Neural cell (in vitro differentiated cells): ENCODE data around the gene PGBD5. TPM values are rescaled to one million over a fixed set of nuclear protein-coding genes. Genes with fewer than 3 reads are reported as not detected.

Source experiments
- H2AFZ ChIP-seq: fragments of 200-600, 300-800 bp; sonication (generic), shearing (Covaris generic); 2 replicates; pipeline ENCODE4 v1.6.0; 2014; ENCODE audit warnings: low read depth, mild to moderate bottlenecking, antibody characterized with exemption, low read length, moderate library complexity
- H3F3A ChIP-seq: fragments of 200-600 bp; shearing (Covaris generic); 2 replicates; pipeline ENCODE4 v1.6.1; 2016; ENCODE audit warnings: mild to moderate bottlenecking, moderate library complexity, mixed read lengths, antibody characterized with exemption, low read length; ENCODE audit not compliant: insufficient read depth, poor library complexity, severe bottlenecking
- H3K27ac ChIP-seq: fragments of 200-600, 300-800 bp; sonication (generic), shearing (Covaris generic); 2 replicates; pipeline ENCODE4 v1.5.1; 2014; ENCODE audit warnings: mild to moderate bottlenecking, low read length, moderate library complexity
- H3K27me3 ChIP-seq: fragments of 300-800, 200-600 bp; sonication (generic), shearing (Covaris generic); 2 replicates; pipeline ENCODE4 v1.6.0; 2014; ENCODE audit warnings: mild to moderate bottlenecking, low read depth, low read length, moderate library complexity; ENCODE audit not compliant: insufficient read depth
- H3K36me3 ChIP-seq: fragments of 300-800, 200-600 bp; sonication (generic), shearing (Covaris generic); 2 replicates; pipeline ENCODE4 v1.5.1; 2014; ENCODE audit warnings: mild to moderate bottlenecking, antibody characterized with exemption, low read length, moderate library complexity; ENCODE audit not compliant: insufficient read depth
- H3K4me2 ChIP-seq: fragments of 300-800, 200-600 bp; sonication (generic), shearing (Covaris generic); 2 replicates; pipeline ENCODE4 v1.6.0; 2014; ENCODE audit warnings: mild to moderate bottlenecking, low read length
- H3K4me3 ChIP-seq: fragments of 300-800, 200-600 bp; sonication (generic), shearing (Covaris generic); 2 replicates; pipeline ENCODE4 v1.5.1; 2014; ENCODE audit warnings: mild to moderate bottlenecking, low read length, moderate library complexity
- H3K79me2 ChIP-seq: fragments of 200-600 bp; shearing (Covaris generic); replicated peaks from 2 replicates; pipeline ENCODE4 v1.6.0; 2014; ENCODE audit warnings: mild to moderate bottlenecking, low read length, moderate library complexity; ENCODE audit not compliant: insufficient read depth
- H3K9ac ChIP-seq: fragments of 300-800, 200-600 bp; sonication (generic), shearing (Covaris generic); 2 replicates; pipeline ENCODE4 v1.6.1; 2016; ENCODE audit warnings: mild to moderate bottlenecking, low read length, mixed read lengths
- H3K9me2 ChIP-seq: fragments of 200-600 bp; shearing (Covaris generic); 2 replicates; pipeline ENCODE4 v1.6.1; 2016; ENCODE audit warnings: mild to moderate bottlenecking, low read length, mixed read lengths; ENCODE audit not compliant: insufficient read depth
- H3K9me3 ChIP-seq: fragments of 200-600, 300-800 bp; sonication (generic), shearing (Covaris generic); 2 replicates; pipeline ENCODE4 v1.6.1; 2016; ENCODE audit warnings: mild to moderate bottlenecking, mixed run types, low read length, moderate library complexity, mixed read lengths
- H4K20me1 ChIP-seq: fragments of 200-600 bp; shearing (Covaris generic); 2 replicates; pipeline ENCODE4 v1.6.1; 2016; ENCODE audit warnings: mild to moderate bottlenecking, mixed run types; ENCODE audit not compliant: insufficient read depth
- CTCF ChIP-seq: fragments of 450-650 bp; IDR thresholded peaks from 2 replicates; pipeline ENCODE4 v1.5.1; 2014; ENCODE audit warnings: antibody characterized with exemption, mild to moderate bottlenecking, moderate library complexity; ENCODE audit not compliant: poor library complexity, severe bottlenecking
- EP300 ChIP-seq: fragments of 450-650 bp; conservative IDR thresholded peaks from 2 replicates; pipeline ENCODE4 v1.6.1; 2014; ENCODE audit warnings: antibody characterized with exemption, mild to moderate bottlenecking, moderate library complexity; ENCODE audit not compliant: poor library complexity, severe bottlenecking
- EZH2 ChIP-seq: fragments of 200-600, 300-800 bp; shearing (Covaris generic), sonication (generic); IDR thresholded peaks from 2 replicates; pipeline ENCODE4 v1.6.1; 2014; ENCODE audit warnings: antibody characterized with exemption, low read length, borderline replicate concordance, mild to moderate bottlenecking; ENCODE audit not compliant: insufficient read depth, poor library complexity, severe bottlenecking
- MXI1 ChIP-seq: fragments of 450-650 bp; conservative IDR thresholded peaks from 2 replicates; pipeline ENCODE4 v1.6.1; 2014; ENCODE audit warnings: antibody characterized with exemption, mild to moderate bottlenecking; ENCODE audit not compliant: poor library complexity, severe bottlenecking
- POLR2AphosphoS5 ChIP-seq: IDR thresholded peaks from 2 replicates; pipeline ENCODE4 v1.6.1; 2012
- RAD21 ChIP-seq: fragments of 450-650 bp; conservative IDR thresholded peaks from 2 replicates; pipeline ENCODE4 v1.6.1; 2014; ENCODE audit warnings: antibody characterized with exemption, mild to moderate bottlenecking, moderate library complexity
- REST ChIP-seq: IDR thresholded peaks from 2 replicates; pipeline ENCODE4 v1.6.1; 2012; ENCODE audit warnings: borderline replicate concordance
- SMC3 ChIP-seq: fragments of 450-650 bp; conservative IDR thresholded peaks from 2 replicates; pipeline ENCODE4 v1.6.1; 2014; ENCODE audit warnings: antibody characterized with exemption, mild to moderate bottlenecking, moderate library complexity; ENCODE audit not compliant: poor library complexity
- TAF1 ChIP-seq: IDR thresholded peaks from 2 replicates; pipeline ENCODE4 v1.6.1; 2012; ENCODE audit warnings: low read depth
- polyA plus RNA-seq: library from polyadenylated mRNA; depleted of rRNA; stranded (reverse); fragments of >200 nt; gene quantifications from 2 replicates; pipeline ENCODE4 v1.2.3, GENCODE V29; 2014

Gene PGBD5
- polyA plus RNA-seq, 1 donor from 2014 or later, result 16.3 TPM

GRCh38 chr1:230396966-230397365 is 29.2 kb downstream of the PGBD5 start:
- Histone ChIP-seq H3K9ac (no peak overlapping the region), H3K9me3 (no peaks in the 10 kb centered on the region), H3K9me2 (no peaks in the 10 kb centered on the region), H3K4me2 (no peak overlapping the region), H3K36me3 (no peaks in the 10 kb centered on the region), H3K79me2 (no peaks in the 10 kb centered on the region), H3K4me3 (no peak overlapping the region), H2AFZ (no peak overlapping the region), H3F3A (no peaks in the 10 kb centered on the region), H3K27ac (no peak overlapping the region), H4K20me1 (no peaks in the 10 kb centered on the region), H3K27me3 (no peaks in the 10 kb centered on the region)
- no peak for TF ChIP-seq SMC3
- TF ChIP-seq EP300, result no peak
- no peak for TF ChIP-seq RAD21
- TF ChIP-seq REST, result no peak
- TF ChIP-seq EZH2, result no peak
- no peak for TF ChIP-seq MXI1
- TF ChIP-seq CTCF, result no peak
- TF ChIP-seq TAF1, result no peak
- TF ChIP-seq POLR2AphosphoS5, result no peak

- no peaks in the 10 kb centered on the region for H3K9me2 ChIP-seq
- H4K20me1 ChIP-seq, result no peaks in the 10 kb centered on the region
- H3F3A ChIP-seq, result no peaks in the 10 kb centered on the region
- TF ChIP-seq POLR2AphosphoS5 (no peak), EP300 (no peak), MXI1 (no peak)
- no peaks in the 10 kb centered on the region for H3K27me3 ChIP-seq
- no peaks in the 10 kb centered on the region for H3K79me2 ChIP-seq
- no peaks in the 10 kb centered on the region for H3K36me3 ChIP-seq
- no peak overlapping the region for H3K4me2 ChIP-seq
- H2AFZ ChIP-seq, result no peak overlapping the region
- H3K9me3 ChIP-seq, result no peaks in the 10 kb centered on the region
- no peak overlapping the region for H3K27ac ChIP-seq
- H3K4me3 ChIP-seq, result no peak overlapping the region
- no peak overlapping the region for H3K9ac ChIP-seq
These were observed 30.2 kb downstream of the PGBD5 start for GRCh38 chr1:230395932-230396331.

GRCh38 chr1:230394741-230395140 is 31.4 kb downstream of the PGBD5 start:
- no peaks in the 10 kb centered on the region for H3K9me3 ChIP-seq

More at GRCh38 chr1:230394741-230395140, 31.4 kb downstream of the PGBD5 start:
- Histone ChIP-seq H3K4me3 (no peak overlapping the region), H3K79me2 (no peaks in the 10 kb centered on the region), H3K27ac (no peak overlapping the region), H3F3A (no peaks in the 10 kb centered on the region), H3K4me2 (no peak overlapping the region), H3K36me3 (no peaks in the 10 kb centered on the region), H3K9me2 (no peaks in the 10 kb centered on the region), H3K9ac (no peak overlapping the region), H4K20me1 (no peaks in the 10 kb centered on the region), H3K27me3 (no peaks in the 10 kb centered on the region), H2AFZ (no peak overlapping the region)
- TF ChIP-seq POLR2AphosphoS5 (no peak), MXI1 (no peak), RAD21 (no peak), EP300 (no peak), TAF1 (no peak), REST (no peak), EZH2 (no peak), CTCF (no peak), SMC3 (no peak)
